Gastrocnemius medialis (tissue), 4 donors: Measurements from ENCODE around the gene SLC9C1.

ENCODE experiments used
- POLR2A ChIP-seq, 2 donors: fragments of 450-650 bp; IDR thresholded peaks; one replicate each; pipeline ENCODE4 v1.6.1; 2017; ENCODE audit warnings: antibody characterized with exemption in 2 of 2, mild to moderate bottlenecking in 2 of 2, moderate library complexity in 2 of 2
- TF ChIP-seq, protein P1 (sequence below), 5 experiments: fragments of 450-650 bp in 3 of 5; fragments of 200-600 bp in 2 of 5; sonication (generic) in 2 of 5; IDR thresholded peaks in 4 of 5; conservative IDR thresholded peaks in 1 of 5; 1 replicate in 4 of 5; 2 replicates in 1 of 5; pipeline ENCODE4 v1.5.1; 2016 to 2019; ENCODE audit warnings: antibody characterized with exemption in 5 of 5, mild to moderate bottlenecking in 3 of 5, moderate library complexity in 3 of 5

DNA sequence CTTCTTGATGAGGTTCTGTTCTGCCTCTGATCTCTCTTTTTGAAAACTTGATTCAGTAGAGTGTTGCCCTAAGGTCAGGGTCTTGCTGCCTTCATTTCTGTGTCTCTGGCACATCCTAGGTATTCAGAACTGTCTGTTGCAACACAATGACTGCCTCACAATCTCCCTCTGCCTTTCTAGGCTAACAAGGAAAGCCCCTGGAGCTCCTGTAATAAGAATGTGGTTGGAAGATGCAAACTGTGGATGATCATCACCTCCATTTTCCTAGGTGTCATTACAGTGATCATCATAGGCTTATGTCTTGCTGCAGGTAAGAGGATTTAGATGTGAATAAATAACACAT is 200.9 kb downstream of the SLC9C1 start:
- TF ChIP-seq, protein P1, sequence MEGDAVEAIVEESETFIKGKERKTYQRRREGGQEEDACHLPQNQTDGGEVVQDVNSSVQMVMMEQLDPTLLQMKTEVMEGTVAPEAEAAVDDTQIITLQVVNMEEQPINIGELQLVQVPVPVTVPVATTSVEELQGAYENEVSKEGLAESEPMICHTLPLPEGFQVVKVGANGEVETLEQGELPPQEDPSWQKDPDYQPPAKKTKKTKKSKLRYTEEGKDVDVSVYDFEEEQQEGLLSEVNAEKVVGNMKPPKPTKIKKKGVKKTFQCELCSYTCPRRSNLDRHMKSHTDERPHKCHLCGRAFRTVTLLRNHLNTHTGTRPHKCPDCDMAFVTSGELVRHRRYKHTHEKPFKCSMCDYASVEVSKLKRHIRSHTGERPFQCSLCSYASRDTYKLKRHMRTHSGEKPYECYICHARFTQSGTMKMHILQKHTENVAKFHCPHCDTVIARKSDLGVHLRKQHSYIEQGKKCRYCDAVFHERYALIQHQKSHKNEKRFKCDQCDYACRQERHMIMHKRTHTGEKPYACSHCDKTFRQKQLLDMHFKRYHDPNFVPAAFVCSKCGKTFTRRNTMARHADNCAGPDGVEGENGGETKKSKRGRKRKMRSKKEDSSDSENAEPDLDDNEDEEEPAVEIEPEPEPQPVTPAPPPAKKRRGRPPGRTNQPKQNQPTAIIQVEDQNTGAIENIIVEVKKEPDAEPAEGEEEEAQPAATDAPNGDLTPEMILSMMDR (IDR thresholded peaks at IDR 0.05 in 4 of 5, conservative IDR thresholded peaks at IDR 0.05 in 1 of 5): no peak
- no peak for TF ChIP-seq POLR2A (IDR thresholded peaks at IDR 0.05)
